ENCODE results near the gene HUWE1. TPM values are rescaled to one million over a fixed set of nuclear protein-coding genes. Genes with fewer than 3 reads are reported as not detected.

Gene HUWE1
- total RNA-seq, 2 experiments from 2014 or later: 116 to 269 TPM

GRCh38 chrX:53621418-53621986 lies 65.0 kb downstream of the HUWE1 start:
- H3K9me2 ChIP-seq (ENCODE audit: insufficient read depth, low read length): no peaks in the 10 kb centered on the region
- no TSS peak for BruUV-seq (replicated peaks)
- DNase-seq (ENCODE audit: low spot score): no peak
- no peak overlapping the region for H2AFZ ChIP-seq (ENCODE audit: low read length)
- peaks cover 93% of the 10 kb centered on the region for H3K36me3 ChIP-seq (ENCODE audit: insufficient read depth, low read length)
- no peaks in the 10 kb centered on the region for H3K79me2 ChIP-seq (ENCODE audit: insufficient read depth, low read depth, low read length)
- H3K27ac ChIP-seq (ENCODE audit: low read depth, low read length, poor library complexity, severe bottlenecking): no peak overlapping the region
- no peaks in the 10 kb centered on the region for H3K4me1 ChIP-seq (ENCODE audit: insufficient read depth, low read length, poor library complexity, severe bottlenecking)
- no peaks in the 10 kb centered on the region for H4K20me1 ChIP-seq (ENCODE audit: insufficient read depth, low read length)
- ChIA-PET POLR2A (no interaction called here), CTCF (ENCODE audit: unreplicated experiment) (no interaction called here)
- no peak overlapping the region for H3K4me2 ChIP-seq (ENCODE audit: low read length)
- intact Hi-C loops (cut with micrococcal nuclease; ENCODE audit: unreplicated experiment): no loop called here
- H3K4me3 ChIP-seq (ENCODE audit: low read depth, low read length, poor library complexity, severe bottlenecking): no peak overlapping the region
- no peak for TF ChIP-seq CTCF (conservative IDR thresholded peaks at IDR 0.05; ENCODE audit: low read length)
- TF ChIP-seq EZH2phosphoT487 (IDR thresholded peaks at IDR 0.05; ENCODE audit: borderline replicate concordance, low read depth, low read length): no peak
- H3K9me3 ChIP-seq (ENCODE audit: low read length): no peaks in the 10 kb centered on the region

GRCh38 chrX:53616946-53617345 lies 69.6 kb downstream of the HUWE1 start:
- Histone ChIP-seq H4K20me1 (ENCODE audit: insufficient read depth, low read length) (no peaks in the 10 kb centered on the region), H3K4me2 (ENCODE audit: low read length) (no peak overlapping the region), H3K9me2 (ENCODE audit: insufficient read depth, low read length) (no peaks in the 10 kb centered on the region), H3K4me3 (ENCODE audit: low read depth, low read length, poor library complexity, severe bottlenecking) (no peak overlapping the region), H2AFZ (ENCODE audit: low read length) (no peak overlapping the region), H3K9me3 (ENCODE audit: low read length) (no peaks in the 10 kb centered on the region), H3K27ac (ENCODE audit: low read depth, low read length, poor library complexity, severe bottlenecking) (no peak overlapping the region), H3K79me2 (ENCODE audit: insufficient read depth, low read depth, low read length) (no peaks in the 10 kb centered on the region), H3K36me3 (ENCODE audit: insufficient read depth, low read length) (peaks cover 91% of the 10 kb centered on the region), H3K4me1 (ENCODE audit: insufficient read depth, low read length, poor library complexity, severe bottlenecking) (no peaks in the 10 kb centered on the region)
- ChIA-PET POLR2A (interaction anchor here (1.5 kb wide), 1 partner anchor 15 kb away, joined by 3 read pairs; no protein-coding TSS in a partner anchor), CTCF (ENCODE audit: unreplicated experiment) (no interaction called here)
- TF ChIP-seq CTCF (conservative IDR thresholded peaks at IDR 0.05; ENCODE audit: low read length): no peak
- DNase-seq (ENCODE audit: low spot score): no peak
- no TSS peak for BruUV-seq (replicated peaks)
- intact Hi-C loops (cut with micrococcal nuclease; ENCODE audit: unreplicated experiment): loop anchor here (10.0 kb wide), 1 partner anchor 52 kb away; no protein-coding TSS in a partner anchor

- H3K36me3 ChIP-seq (ENCODE audit: insufficient read depth, low read length): peaks cover 100% of the 10 kb centered on the region
- BruUV-seq (replicated peaks): no TSS peak
- intact Hi-C loops (cut with micrococcal nuclease; ENCODE audit: unreplicated experiment): no loop called here
- H3K79me2 ChIP-seq (ENCODE audit: insufficient read depth, low read depth, low read length): no peaks in the 10 kb centered on the region; the same call in 1 of the 2 replicates
- no peaks in the 10 kb centered on the region for H4K20me1 ChIP-seq (ENCODE audit: insufficient read depth, low read length)
- no peaks in the 10 kb centered on the region for H3K9me2 ChIP-seq (ENCODE audit: insufficient read depth, low read length)
- no peaks in the 10 kb centered on the region for H3K9me3 ChIP-seq (ENCODE audit: low read length)
- no peak for DNase-seq (ENCODE audit: low spot score)
- no peak overlapping the region for H3K4me3 ChIP-seq (ENCODE audit: low read depth, low read length, poor library complexity, severe bottlenecking)
- no peak overlapping the region for H2AFZ ChIP-seq (ENCODE audit: low read length)
- no peak for TF ChIP-seq EZH2phosphoT487 (IDR thresholded peaks at IDR 0.05; ENCODE audit: borderline replicate concordance, low read depth, low read length)
- no peak for TF ChIP-seq CTCF (conservative IDR thresholded peaks at IDR 0.05; ENCODE audit: low read length)
- no peak overlapping the region for H3K4me2 ChIP-seq (ENCODE audit: low read length)
- ChIA-PET CTCF (ENCODE audit: unreplicated experiment) (no interaction called here), POLR2A (interaction anchor here (0.6 kb wide), 1 partner anchor 324 kb away, joined by 3 read pairs; no protein-coding TSS in a partner anchor)
- no peaks in the 10 kb centered on the region for H3K4me1 ChIP-seq (ENCODE audit: insufficient read depth, low read length, poor library complexity, severe bottlenecking)
- no peak overlapping the region for H3K27ac ChIP-seq (ENCODE audit: low read depth, low read length, poor library complexity, severe bottlenecking)
These were observed 80.1 kb downstream of the HUWE1 start for GRCh38 chrX:53606456-53606855.
